Islet precursor cell (in vitro differentiated cells): ENCODE measurements around the gene MYO6.
"Not testable (repeated sequence)": the region's sequence is repeated elsewhere in the genome, so short reads cannot be mapped to it uniquely, and the experiment has no call there.

Source experiments
- DNase-seq: peaks from one replicate; pipeline ENCODE4 v3.0.0-alpha.2; 2018

MYO6 gene

GRCh38 chr6:75748743-75749538, at the start of gene MYO6:
TSS of gene MYO6 (plus strand) at chr6:75749239. CDS start at chr6:75817548, 68,309 bp downstream.
- DNase-seq, result peak; percentile 84

- DNase-seq, result not testable (repeated sequence)
These were observed 40.7 kb upstream of the MYO6 start for GRCh38 chr6:75708334-75708733.

DNA sequence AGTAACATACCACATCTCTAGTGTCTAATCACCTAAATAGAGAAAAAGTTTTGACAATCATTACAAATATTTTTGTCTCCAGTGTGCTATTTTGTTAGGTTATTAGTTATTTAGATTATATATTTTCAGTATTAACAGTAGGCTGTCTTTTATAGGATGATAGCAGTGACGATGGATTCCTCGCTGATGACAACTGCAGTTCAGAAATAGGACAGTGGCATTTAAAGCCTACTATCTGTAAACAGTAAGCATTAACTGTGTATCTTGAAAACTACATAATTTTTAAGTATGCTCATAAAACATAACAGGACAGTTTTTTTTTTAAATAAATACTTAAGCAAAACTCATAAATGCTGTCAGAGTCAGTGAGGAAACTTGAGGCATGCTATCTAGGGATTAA, 37.9 kb upstream of the MYO6 start:
- DNase-seq, result no peak

DNA sequence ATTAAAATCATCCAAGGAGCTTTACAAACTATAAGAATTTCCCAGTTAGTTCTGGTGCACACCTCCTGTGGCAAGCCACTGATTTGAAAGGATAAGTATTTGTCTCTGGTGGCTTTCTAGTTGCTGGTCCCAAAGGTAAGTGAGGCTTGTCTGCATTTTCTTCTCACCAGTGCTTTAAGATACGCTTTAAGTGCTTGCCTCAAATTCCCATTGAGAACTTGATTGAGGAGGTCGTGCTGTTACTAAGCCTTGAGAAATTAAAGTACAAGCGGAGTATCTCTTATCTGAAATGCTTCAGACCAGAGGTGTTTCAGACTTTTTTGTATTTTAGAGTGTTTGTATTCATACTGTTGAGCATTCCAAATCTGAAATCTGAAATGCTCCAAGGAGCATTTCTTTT, 29.9 kb upstream of the MYO6 start:
- no peak for DNase-seq

DNA sequence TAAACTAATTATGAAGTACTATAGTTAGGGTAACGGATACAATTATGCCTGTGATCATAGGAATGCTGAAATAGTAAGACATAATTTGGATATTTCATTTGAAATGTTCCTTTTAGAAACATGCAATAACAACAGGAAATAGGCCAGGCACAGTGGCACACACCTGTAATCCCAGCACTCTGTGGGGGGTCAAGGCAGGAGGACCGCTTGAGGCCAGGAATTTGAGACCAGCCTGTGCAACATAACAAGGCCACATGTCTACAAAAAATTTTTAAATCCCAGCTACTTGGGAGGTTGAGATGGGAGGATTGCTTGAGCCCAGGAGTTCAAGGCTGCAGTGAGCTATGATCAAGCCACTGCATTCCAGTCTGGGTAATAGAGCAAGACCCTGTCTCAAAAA, 25.7 kb upstream of the MYO6 start:
- DNase-seq, result no peak

DNA sequence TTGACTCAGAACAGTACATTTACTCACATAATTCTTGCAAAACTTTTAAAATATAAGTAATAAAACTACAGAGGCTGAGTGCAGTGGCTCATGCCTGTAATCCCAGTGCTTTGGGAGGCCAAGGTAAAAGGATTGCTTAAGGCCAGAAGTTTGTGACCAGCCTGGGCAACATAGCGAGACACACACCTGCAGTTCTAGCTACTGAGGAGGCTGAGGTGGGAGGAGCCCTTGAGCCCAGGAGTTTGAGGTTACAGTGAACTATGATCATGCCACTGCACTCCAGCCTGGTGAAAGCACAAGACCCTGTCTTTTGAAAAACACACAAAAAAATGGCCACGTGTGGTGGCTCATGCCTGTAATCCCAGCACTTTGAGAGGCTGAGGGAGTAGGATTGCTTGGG, 21.8 kb upstream of the MYO6 start:
- no peak for DNase-seq

DNA sequence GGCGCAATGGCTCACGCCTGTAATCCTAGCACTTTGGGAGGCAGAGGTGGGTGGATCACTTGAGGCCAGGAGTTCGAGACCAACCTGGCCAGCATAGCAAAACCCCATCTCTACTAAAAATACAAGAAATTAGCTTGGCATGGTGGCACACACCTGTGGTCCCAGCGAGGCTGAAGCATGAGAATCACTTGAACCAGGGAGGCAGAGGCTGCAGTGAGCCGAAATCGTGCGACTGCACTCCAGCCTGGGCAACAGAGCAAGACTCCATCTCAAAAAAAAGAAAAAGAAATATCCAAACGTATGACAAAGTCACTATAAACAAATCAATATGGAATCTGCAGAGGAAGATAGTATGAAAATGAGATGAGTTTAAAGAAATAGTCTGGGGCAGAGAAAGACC, 18.0 kb upstream of the MYO6 start:
- not testable (repeated sequence) for DNase-seq

DNA sequence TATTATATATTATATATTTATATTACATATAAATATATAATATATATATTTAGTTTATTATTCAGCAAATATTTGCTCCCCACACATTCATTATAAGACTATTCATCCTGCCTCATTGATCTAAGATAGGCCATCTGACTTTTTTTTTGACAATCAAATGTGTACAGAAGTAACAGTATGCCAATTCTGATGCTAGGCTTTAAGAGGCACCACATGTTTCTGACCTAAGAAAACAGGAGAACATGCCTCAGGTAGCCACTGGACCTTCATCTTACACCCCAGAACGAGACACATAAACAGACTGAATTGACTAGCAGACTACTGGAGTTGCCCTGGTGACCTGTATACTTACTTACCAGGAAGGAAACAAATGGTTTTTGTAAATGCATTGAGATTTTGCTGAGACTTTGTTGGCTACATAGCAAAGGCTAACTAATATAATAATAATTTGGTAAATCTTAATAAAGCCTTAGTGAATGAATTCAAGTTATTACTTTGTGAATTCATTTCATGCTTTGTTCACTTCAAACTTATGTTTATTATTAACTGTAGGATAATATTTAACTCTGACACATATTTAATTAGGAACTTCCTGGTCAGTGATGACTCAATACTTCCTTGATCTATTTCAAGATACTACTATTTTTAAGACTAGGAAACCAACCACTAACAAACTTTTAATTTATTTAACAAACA, 13.4 kb upstream of the MYO6 start:
- DNase-seq, result no peak

GRCh38 chr6:75743971-75744370, 5.1 kb upstream of the MYO6 start:
- no peak for DNase-seq

GRCh38 chr6:75745404-75745803, 3.6 kb upstream of the MYO6 start:
- DNase-seq, result no peak

DNA sequence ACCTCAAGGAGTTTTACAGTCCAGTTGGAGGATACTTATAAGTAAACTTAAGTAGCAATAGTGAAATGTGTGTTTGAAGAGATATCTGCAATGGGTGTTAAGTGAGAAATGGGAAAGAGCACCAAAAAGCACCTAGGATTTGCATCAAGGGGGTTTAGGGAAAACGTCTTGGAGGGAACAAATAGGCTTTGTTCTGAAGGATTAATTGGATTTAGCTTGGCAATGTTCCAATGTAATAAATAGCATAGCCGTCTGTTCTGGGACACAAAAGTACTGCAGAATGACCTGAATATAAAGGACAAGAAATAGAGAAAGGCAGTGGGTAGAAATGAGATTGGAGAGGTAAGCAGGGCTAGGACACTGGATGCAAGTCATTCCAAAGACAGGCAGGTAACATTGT, 2.8 kb upstream of the MYO6 start:
- no peak for DNase-seq

DNA sequence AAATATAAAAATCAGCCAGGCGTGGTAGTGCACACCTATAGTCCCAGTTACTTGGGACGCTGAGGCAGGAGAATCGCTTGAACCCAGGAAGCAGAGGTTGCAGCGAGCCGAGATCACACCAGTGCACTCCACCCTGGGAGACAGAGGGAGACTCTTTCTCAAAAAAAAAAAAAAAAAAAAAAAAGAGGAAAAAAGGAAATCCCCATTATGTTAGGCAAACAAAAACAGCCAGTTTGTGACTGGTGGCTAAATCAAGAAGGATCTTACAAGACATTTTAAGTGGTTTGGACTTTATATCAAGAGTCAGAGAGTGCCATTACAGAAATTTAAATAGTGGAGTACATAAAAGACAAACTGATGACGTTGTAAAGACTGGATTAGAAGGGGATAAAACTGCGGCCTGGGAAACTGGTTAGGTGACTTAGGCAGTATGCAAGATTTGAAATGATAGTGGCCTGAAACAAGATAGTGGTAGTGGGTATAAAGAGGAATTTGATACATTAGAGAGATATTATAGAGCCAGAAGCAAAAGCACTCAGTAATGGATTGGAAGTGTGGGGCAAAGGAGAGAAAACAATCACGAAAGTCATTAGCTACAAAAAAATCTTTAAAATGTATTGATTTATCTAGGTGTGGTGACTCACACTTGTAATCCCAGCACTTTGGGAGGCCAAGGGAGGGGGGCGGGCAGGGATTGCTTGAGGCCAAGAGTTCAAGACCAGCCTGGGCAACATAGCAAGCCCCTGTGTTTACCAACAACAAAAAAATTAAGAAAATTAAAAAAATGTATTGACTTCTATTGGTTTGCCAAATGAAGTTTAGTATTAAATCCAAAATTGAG, 1.7 kb upstream of the MYO6 start:
- DNase-seq, result no peak

DNA sequence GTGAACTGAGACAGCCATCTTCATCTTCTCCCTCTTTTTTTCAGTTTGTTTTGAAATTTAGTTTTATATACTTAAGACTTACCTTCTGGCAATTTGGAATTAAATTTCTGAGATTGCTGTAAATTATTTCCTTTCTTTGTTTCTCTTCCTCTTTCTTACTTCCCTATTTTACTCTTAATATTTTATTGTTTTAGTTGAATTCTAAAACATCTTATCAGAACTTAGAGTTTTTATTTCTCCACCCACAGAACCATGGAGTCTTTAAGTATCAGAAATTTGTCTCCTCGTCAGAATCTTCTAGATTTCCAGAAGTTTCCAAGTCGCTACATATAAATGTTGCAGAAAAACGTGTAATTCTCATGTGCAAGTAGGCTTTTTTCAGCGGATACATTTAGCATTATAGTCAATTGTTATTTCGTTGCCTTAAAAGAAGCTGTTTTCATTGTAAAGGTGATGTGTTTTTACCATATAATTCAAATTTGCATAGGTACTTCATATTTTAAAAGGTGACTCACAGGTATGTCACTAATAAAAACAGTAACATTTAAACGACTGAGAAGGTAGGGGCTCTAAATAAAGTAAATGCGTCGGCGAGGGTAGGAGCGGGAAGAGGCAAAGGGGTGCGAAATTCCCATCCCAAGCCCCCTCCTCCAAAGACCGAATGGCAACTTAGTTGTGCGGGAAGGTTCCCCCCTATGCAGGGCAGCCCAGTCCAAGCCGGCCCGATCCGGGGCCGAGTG, 866 bp upstream of the MYO6 start:
- no peak for DNase-seq

DNA sequence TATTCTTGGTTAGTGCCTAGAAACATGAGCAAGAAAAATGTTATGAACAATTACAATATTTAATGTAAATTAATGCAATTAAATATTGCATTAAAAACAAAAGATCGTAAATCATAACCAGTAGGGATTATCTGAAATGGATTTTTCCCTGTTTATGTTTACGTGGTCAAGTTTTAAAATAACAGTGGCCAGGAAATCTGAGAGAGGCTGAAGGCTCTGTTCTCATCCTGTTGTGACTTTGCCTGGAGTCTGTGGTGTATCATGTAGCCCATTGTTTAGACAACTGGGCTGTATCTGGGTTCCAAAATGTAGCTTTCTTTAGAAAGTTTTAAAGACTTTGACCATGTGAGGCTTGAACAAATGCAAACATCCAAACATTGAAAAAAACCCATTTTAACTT, 2.4 kb downstream of the MYO6 start:
- no peak for DNase-seq

GRCh38 chr6:75752365-75752764, 3.3 kb downstream of the MYO6 start:
- DNase-seq, result no peak

GRCh38 chr6:75755704-75756103, 6.7 kb downstream of the MYO6 start:
- DNase-seq, result no peak

DNA sequence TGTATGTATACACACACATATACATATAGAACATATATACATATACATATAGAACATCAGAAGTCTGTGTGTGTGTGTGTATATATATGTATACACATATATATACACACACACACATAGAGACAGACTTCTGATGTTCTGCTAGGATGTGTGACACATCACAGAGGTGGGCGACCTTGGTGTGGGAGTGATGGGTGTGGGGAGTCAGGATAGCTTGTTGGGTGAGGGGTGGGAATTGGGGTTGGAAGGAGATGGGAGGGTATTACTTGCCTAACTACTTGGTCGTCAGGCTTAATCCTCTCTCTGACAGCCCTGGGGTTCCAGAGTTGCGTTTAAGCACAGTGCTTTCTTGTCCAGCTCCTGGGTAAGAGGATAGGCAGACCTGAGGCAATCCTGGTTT, 8.3 kb downstream of the MYO6 start:
- DNase-seq, result no peak

DNA sequence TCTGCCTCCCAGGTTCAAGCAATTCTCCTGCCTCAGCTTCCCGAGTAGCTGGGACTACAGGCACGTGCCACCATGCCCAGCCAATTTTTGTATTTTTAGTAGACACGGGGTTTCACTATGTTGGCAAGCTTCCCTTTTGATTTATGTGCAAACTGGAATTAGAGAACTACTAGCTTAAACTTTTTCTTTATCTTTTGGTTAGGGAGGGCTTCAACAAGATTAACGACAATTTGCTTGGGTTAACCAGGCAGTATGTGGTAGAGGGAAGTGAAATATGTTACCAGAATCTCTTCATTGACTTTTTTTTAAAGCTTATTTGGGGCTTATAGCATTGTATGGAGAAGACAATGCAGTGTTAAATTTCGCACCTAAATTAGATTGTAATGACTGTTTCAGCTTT, 9.0 kb downstream of the MYO6 start:
- DNase-seq, result no peak

DNA sequence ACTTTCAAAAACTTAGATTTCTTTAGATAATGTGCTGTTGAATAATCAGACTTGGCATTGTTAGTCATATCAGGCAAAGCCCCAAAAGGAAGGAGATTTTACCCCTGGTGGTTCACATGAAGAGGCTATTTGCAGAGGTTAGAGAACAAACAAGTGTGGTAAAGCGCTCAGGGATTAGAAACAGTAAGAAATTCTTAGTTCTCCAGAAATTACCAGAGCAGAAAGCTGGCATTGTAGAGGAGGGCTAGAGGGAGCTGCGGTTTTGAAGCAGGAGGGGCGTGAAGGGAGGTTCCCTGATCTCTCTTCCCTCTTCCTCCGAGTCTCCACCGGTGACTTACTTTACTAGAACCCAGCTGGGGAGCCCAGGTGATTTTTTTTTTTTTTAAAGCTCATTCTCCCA, 10.2 kb downstream of the MYO6 start:
- no peak for DNase-seq

GRCh38 chr6:75760320-75760719, 11.3 kb downstream of the MYO6 start:
- DNase-seq, result no peak

- no peak for DNase-seq
These were observed 12.4 kb downstream of the MYO6 start for GRCh38 chr6:75761489-75761888.

GRCh38 chr6:75762063-75762462, 13.0 kb downstream of the MYO6 start:
- DNase-seq, result no peak

- no peak for DNase-seq
These were observed 17.3 kb downstream of the MYO6 start for GRCh38 chr6:75766387-75766786.
